ENCODE results near the gene ATP2B2. TPM values are rescaled to one million over a fixed set of nuclear protein-coding genes. Genes with fewer than 3 reads are reported as not detected.

The ATP2B2 gene
- total and polyA plus RNA-seq, 9 of the 15 experiments (the other 6 are each of a cell fraction or from before 2014, with no cell fraction given) = 0.06 TPM; not detected in 8

DNA sequence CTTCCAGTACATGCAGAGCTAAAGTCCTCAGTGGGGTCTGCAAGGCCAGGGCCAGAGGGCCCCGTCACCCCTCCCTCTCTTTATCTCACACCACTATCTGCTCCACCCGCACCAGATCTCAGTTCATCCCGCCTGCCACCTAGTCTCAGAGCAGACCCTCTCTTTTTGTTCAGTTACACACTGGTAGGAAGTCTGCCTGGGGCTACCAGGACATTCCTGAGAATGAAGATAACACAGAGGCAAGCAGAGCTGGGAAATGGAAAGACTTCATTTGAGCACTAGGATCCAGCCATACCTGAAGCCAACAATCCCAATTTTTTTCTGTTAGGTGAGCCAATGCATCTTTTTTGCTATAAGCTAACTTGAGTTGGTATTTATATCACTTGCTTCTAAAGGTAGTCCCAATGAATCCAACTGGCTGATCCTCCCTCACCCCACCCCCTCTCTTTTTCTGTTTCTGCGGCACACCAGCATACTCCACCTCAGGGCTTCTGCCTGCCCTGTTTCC, 24.5 kb downstream of the ATP2B2 start:
- Histone ChIP-seq H3K79me2 (ENCODE audit: control insufficient read depth, insufficient read depth, low read length) (no peaks in the 10 kb centered on the region), H3K4me2 (ENCODE audit: insufficient read depth, low read length) (no peak overlapping the region), H3K4me3 (no peak overlapping the region), H2AFZ (ENCODE audit: low read depth, low read length) (no peak overlapping the region), H3K36me3 (ENCODE audit: control insufficient read depth, insufficient read depth, low read length) (no peaks in the 10 kb centered on the region), H3K27ac (ENCODE audit: extremely low read depth, low read depth, low read length) (no peak overlapping the region), H3K9ac (ENCODE audit: insufficient read depth in 1 of 2, low read depth in 2 of 2, low read length in 2 of 2) (no peak overlapping the region), H3K4me1 (replicated peaks in 1 of 2; ENCODE audit: control insufficient read depth in 2 of 2, insufficient read depth in 2 of 2, low read length in 2 of 2) (no peaks in the 10 kb centered on the region), H4K20me1 (replicated peaks; ENCODE audit: control insufficient read depth, insufficient read depth, low read length) (0 out of 2 replicates have a peak, but pooled peaks cover 3% of the 10 kb centered on the region), H3K9me1 (ENCODE audit: control insufficient read depth, insufficient read depth, low read length) (no peaks in the 10 kb centered on the region), H3K9me3 (replicated peaks; ENCODE audit: control insufficient read depth, insufficient read depth, low read depth, low read length) (no peaks in the 10 kb centered on the region), H3K27me3 (ENCODE audit: control insufficient read depth in 2 of 2, insufficient read depth in 2 of 2, low read length in 2 of 2) (peaks cover 12 to 48% of the 10 kb centered on the region in 2 experiments; a peak in 4 of 5 replicates)
- ATAC-seq = no peak
- 7% methylated on average over 4 of the region's 4 CpGs for WGBS (ENCODE audit: insufficient coverage, low coverage, missing lambda C conversion rate)
- BruUV-seq (replicated peaks) = no TSS peak
- no peak for TF ChIP-seq ZNF239 (CRISPR knock-in tag; IDR thresholded peaks at IDR 0.05)
- TF ChIP-seq MEF2A (IDR thresholded peaks at IDR 0.05; ENCODE audit: control insufficient read depth, low read depth, low read length) = no peak
- no peak for TF ChIP-seq SIRT6 (IDR thresholded peaks at IDR 0.05; ENCODE audit: low read depth, low read length)
- no peak for TF ChIP-seq ZBTB11 (CRISPR knock-in tag; IDR thresholded peaks at IDR 0.05)
- no peak for TF ChIP-seq ADNP (tag; IDR thresholded peaks at IDR 0.05)
- TF ChIP-seq, protein P1, sequence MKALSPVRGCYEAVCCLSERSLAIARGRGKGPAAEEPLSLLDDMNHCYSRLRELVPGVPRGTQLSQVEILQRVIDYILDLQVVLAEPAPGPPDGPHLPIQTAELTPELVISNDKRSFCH (CRISPR knock-in tag; IDR thresholded peaks at IDR 0.05) = no peak
- TF ChIP-seq, protein P1 (tag; IDR thresholded peaks at IDR 0.05) = no peak
- FAIRE-seq = no peak
- in situ Hi-C loops (cut with MboI) = no loop called here
- ChIA-PET CTCF (ENCODE audit: low intra/inter-chr PET ratio) (no interaction called here), POLR2A (no interaction called here)
- intact Hi-C loops (cut with micrococcal nuclease) = no loop called here
- DNase-seq (ENCODE audit: extremely low read depth in 1 of 4, low spot score in 3 of 4) = no peak
